ENCODE measurements around the gene MSI2. TPM values are rescaled to one million over a fixed set of nuclear protein-coding genes. Genes with fewer than 3 reads are reported as not detected.

Gene MSI2
- total and polyA plus RNA-seq, 2 donors (not counting 3 experiments of a cell fraction or from before 2014, with no cell fraction given) = 20.9 to 59.3 TPM

- no peak for TF ChIP-seq MAX (IDR thresholded peaks at IDR 0.05; ENCODE audit: insufficient read depth, insufficient read length)
- TF ChIP-seq POLR2A (IDR thresholded peaks at IDR 0.05; ENCODE audit: low read depth, low read length) = no peak
- no peak for TF ChIP-seq GATA2 (IDR thresholded peaks at IDR 0.05; ENCODE audit: insufficient read depth, insufficient read length, low read depth, low read length)
- TF ChIP-seq POLR2AphosphoS5 (IDR thresholded peaks at IDR 0.05; ENCODE audit: insufficient read depth, low read depth, low read length) = no peak
- no peak for TF ChIP-seq JUN (IDR thresholded peaks at IDR 0.05; ENCODE audit: borderline replicate concordance, insufficient read depth, insufficient read length, low read depth)
- TF ChIP-seq CTCF (IDR thresholded peaks at IDR 0.05; ENCODE audit: extremely low read depth in 1 of 2, insufficient read depth in 1 of 2, low read depth in 1 of 2, low read length in 2 of 2) = no peak
- TF ChIP-seq MYC (IDR thresholded peaks at IDR 0.05; ENCODE audit: low read depth, low read length) = no peak
- intact Hi-C loops (cut with micrococcal nuclease) = no loop called here
- POLR2A ChIA-PET = no interaction called here
- Histone ChIP-seq H4K20me1 (replicated peaks; ENCODE audit: control insufficient read depth, extremely low read depth, insufficient read depth, low read length) (no peaks in the 10 kb centered on the region), H3K4me2 (ENCODE audit: insufficient read depth, low read length) (no peak overlapping the region), H3K9me1 (replicated peaks; ENCODE audit: control insufficient read depth, extremely low read depth, insufficient read depth, low read length) (no peaks in the 10 kb centered on the region), H3K79me2 (ENCODE audit: control insufficient read depth, insufficient read depth, low read length) (no peaks in the 10 kb centered on the region), H3K27me3 (ENCODE audit: control insufficient read depth in 2 of 2, insufficient read depth in 2 of 2, low read length in 2 of 2) (no peaks in the 10 kb centered on the region), H3K4me3 (replicated peaks in 1 of 3; ENCODE audit: insufficient read depth in 1 of 3, low read depth in 1 of 3, low read length in 3 of 3) (no peak overlapping the region), H3K27ac (ENCODE audit: insufficient read depth, low read depth, low read length) (no peak overlapping the region), H2AFZ (ENCODE audit: low read depth, low read length) (no peak overlapping the region), H3K9ac (replicated peaks; ENCODE audit: extremely low read depth, insufficient read depth, low read length) (no peak overlapping the region), H3K4me1 (ENCODE audit: control insufficient read depth, extremely low read depth, insufficient read depth, low read length) (peaks cover 9% of the 10 kb centered on the region), H3K36me3 (ENCODE audit: control insufficient read depth in 2 of 2, extremely low read depth in 1 of 2, insufficient read depth in 2 of 2, low read length in 2 of 2) (no peaks in the 10 kb centered on the region), H3K9me3 (replicated peaks; ENCODE audit: control insufficient read depth, insufficient read depth, low read length) (no peaks in the 10 kb centered on the region)
- FAIRE-seq (no peak), DNase-seq (ENCODE audit: low read depth, low spot score) (no peak)
- dilution Hi-C loops (cut with MboI; ENCODE audit: extremely low pct_ligation_motif_present, low sequenced_read_pairs) = no loop called here
- CTCF ChIA-PET = no interaction called here
- no TSS peak for BruUV-seq (replicated peaks)
These were observed 371.3 kb downstream of the MSI2 start for GRCh38 chr17:57627591-57627990.

Data from endothelial cell of umbilical vein (primary cell).